Fibroblast of peridontal ligament (primary cell): ENCODE results near the gene SEMA4B.
A peak's percentile ranks its signal among the peaks of the same experiment; 100 is the strongest.

Experiments used
- DNase-seq: peaks from one replicate; pipeline ENCODE4 v3.0.0-alpha.2; 2010; ENCODE audit errors: extremely low read depth

SEMA4B gene

GRCh38 chr15:90203922-90204321 is 2.8 kb downstream of the SEMA4B start:
- DNase-seq = no peak

DNA sequence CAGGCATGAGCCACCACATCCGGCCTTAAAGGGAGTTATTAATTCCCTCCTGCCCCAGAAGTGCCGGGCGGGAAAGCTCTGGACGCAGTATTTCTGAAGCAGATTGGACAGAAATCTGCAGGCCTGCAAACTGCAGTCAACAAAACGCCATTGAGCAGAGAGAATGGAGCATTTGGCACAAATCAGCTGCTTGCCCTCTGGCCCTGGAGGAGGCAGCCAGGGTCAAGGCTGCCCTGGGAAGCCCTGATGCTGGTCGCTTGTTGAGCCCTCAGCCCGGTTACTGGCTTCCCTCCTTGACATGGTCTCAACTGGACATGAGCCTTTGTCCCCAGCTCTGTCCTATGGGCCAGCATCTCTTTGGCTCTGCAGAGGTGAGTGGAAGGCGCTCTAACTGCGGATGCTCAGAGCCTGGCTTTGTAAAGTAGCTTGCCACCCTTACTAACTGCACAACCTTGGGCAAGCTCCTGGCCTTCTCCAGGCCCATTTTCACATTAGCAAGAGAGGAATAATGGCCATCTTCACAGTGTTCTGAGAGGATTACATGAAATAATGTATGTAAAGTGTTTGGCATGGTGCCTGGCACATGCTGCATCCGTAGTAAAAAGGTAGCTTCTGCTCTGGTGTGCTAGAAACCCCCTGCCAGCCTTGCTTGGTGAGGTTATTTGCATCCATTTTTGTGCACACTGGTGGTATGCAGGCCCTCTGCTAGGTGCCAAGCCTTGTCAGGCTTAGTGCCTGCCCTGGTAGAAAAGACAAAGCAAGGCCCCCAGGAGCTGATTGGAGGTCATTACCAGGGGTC is 4.1 kb downstream of the SEMA4B start:
- no peak for DNase-seq

DNA sequence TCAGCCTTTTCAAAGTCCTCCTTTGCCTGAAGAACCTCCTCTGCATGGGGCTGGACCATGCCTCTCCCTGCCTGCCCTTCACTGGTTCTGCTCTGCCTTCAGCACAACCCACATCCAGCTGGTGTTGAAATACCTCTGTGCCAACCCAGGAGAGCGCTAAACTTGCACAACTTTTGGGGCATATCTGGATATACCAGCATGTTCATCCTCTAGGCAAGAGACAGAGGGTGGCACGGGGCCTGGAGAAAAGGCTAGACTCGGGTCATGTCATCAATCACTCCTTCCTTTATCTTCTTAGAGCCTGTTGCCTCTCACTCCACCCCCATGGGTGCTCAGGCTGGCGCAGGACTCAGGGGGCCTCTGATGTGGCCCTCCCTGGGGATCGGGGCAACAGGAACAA is 4.8 kb downstream of the SEMA4B start:
- no peak for DNase-seq

DNA sequence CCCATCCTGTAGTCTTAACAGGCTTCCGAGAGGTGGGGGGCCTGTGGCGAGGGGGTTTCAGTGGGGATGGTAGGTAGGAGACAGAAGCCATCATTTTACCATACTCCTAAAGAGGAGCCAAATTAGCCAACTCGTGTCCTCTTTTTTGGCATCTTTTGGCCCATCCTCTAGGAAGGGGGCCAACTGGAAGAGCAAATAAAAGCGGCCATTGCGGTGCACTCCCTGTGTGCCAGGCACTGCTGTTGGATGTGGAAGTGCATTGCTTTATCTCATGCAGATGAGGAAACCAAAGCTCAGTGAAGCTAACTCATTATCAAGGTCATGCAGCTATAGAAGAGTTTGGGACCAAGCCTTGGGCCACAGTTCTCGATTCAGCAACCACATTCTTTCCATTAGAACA is 6.1 kb downstream of the SEMA4B start:
- DNase-seq = no peak

GRCh38 chr15:90208356-90208755 is 7.2 kb downstream of the SEMA4B start:
- no peak for DNase-seq

GRCh38 chr15:90209591-90209990 is 8.5 kb downstream of the SEMA4B start:
- DNase-seq = no peak

DNA sequence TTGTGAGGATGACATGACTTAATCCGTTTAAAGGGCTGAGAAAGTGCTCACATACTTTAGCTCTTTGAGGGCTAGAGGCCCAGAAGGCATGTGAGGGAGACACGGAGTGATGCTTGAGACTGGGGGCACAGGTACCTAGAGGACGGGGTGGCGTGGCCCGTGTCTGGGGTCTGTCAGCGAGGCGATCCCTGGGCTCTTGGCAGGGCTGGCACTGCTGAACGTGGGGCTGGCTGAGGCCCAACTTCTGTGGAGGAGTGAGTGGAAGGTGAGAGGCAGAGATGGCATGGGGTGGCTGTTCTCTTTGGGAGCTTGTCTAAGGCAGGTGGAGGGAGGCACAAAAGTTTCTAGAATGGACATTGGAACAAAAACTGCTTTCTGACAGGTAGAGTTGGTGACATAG is 9.5 kb downstream of the SEMA4B start:
- DNase-seq = no peak

DNA sequence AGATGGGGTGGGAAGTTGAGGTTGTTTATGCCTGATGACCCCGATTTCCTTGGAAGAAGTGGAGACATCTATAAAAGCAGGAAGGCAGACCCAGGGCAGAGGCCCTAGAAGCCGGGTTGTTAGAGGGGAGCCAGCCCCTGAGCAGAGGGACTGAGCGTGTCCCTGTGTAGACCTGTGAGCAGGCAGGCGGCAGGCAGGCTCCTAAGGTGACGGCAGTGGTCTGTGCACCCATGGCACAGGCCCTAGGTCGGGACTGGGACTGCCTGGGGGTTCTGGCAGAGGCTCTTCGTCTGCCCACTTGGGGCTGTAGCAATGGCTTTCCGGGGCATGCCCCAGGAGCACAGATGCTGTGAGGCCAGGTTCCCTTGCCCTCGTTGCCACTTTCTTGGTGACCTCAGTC is 9.9 kb downstream of the SEMA4B start:
- DNase-seq = no peak

- no peak for DNase-seq
Observed at GRCh38 chr15:90211440-90212143, 10.5 kb downstream of the SEMA4B start.

GRCh38 chr15:90212221-90213098 is 11.3 kb downstream of the SEMA4B start:
- peak; percentile 34 for DNase-seq

- DNase-seq = no peak
Observed at GRCh38 chr15:90213122-90213817, 12.1 kb downstream of the SEMA4B start.

DNA sequence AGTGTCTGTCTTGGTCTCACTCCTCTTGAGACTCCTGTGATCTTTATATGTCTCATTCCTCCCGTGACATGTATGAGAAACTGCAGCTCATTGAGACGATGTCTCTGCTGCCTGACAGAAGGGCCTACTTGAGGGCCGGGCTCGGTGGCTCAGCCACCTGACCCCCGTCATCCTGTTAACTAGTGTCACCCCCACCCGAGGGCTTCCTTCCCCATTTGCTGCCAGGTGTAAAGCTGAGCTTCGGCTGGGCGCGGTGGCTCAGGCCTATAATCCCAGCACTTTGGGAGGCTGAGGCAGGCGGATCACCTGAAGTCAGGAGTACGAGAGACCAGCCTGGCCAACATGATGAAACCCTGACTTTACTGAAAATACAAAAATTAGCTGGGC is 12.7 kb downstream of the SEMA4B start:
- no peak for DNase-seq

- no peak for DNase-seq
Observed at GRCh38 chr15:90214553-90215196, 13.5 kb downstream of the SEMA4B start.

DNA sequence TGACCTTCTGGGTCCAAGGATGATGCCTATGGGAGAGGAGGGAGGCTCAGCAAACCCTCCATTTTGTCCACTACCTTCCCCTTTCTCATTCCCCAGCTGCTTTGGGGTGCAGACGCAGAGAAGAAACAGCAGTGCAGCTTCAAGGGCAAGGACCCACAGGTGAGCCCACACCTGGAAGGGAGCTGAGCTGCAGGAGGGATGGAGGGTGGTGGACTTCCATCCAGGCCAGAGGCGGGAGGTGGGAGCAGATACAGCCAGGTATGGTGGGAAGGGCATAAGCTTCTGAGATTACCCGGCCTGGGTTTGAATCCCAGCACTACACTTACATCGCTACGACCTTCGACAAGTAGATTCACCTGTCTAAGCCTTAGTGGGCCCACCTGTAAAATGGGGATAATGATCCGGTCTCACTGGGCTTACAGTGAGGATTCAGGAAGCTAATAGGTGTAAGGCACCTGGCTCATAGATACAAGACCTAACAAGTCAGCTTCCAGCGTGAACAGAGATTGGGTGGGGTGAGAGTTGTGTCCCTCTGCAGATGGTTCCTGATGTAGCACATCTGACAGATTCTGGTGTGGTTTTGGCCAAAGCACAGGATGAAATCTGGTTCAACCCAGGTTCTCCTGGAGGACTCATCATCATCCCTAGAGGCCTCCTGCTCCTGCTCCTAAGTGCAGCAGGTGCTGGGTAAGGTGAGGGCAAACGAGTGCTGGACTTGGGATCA is 16.7 kb downstream of the SEMA4B start:
- no peak for DNase-seq

DNA sequence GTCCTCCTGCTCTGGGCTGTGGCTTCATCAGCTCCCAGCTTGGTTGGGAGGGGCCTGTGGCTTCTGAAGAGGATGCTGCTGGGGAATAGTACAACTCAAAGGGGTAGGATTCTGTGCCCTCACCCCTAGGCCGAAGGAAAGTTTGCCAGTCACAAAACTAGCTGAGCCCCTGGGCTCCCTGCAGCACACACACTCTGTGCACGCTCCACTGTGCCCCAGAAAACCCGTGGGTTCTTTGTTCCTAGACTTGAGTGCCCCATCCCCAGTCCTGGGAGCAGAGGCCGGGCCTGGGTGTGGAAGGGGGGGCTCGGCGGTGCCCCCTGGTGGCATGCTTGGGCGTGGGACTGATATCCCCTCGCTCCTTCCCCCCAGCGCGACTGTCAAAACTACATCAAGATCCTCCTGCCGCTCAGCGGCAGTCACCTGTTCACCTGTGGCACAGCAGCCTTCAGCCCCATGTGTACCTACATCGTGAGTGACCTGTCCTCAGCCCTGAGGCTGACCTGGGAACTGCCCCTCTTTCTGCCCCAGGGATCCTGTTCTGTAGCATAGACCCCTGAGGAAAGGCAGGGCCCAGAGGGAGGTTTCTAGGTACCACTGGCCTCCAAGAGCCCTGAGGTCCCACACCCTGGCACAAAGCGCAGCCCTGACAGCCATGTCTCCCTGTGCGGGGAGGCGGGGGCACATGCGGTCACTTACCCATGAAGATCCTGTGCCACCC is 18.5 kb downstream of the SEMA4B start:
- no peak for DNase-seq

- peak; percentile 91 for DNase-seq
Observed at GRCh38 chr15:90221246-90221900, 20.2 kb downstream of the SEMA4B start.

- no peak for DNase-seq
Observed at GRCh38 chr15:90222547-90222946, 21.4 kb downstream of the SEMA4B start.

- no peak for DNase-seq
Observed at GRCh38 chr15:90223441-90224165, 22.5 kb downstream of the SEMA4B start.

- DNase-seq = no peak
Observed at GRCh38 chr15:90225047-90225446, 23.9 kb downstream of the SEMA4B start.
